ENCODE results near the gene TMEM214. TPM values are rescaled to one million over a fixed set of nuclear protein-coding genes. Genes with fewer than 3 reads are reported as not detected.
"Not testable (repeated sequence)": the region's sequence is repeated elsewhere in the genome, so short reads cannot be mapped to it uniquely, and the experiment has no call there.

TMEM214 gene
- total and polyA plus RNA-seq, 4 donors: 18.2 to 60.3 (median 40.1) TPM

DNA sequence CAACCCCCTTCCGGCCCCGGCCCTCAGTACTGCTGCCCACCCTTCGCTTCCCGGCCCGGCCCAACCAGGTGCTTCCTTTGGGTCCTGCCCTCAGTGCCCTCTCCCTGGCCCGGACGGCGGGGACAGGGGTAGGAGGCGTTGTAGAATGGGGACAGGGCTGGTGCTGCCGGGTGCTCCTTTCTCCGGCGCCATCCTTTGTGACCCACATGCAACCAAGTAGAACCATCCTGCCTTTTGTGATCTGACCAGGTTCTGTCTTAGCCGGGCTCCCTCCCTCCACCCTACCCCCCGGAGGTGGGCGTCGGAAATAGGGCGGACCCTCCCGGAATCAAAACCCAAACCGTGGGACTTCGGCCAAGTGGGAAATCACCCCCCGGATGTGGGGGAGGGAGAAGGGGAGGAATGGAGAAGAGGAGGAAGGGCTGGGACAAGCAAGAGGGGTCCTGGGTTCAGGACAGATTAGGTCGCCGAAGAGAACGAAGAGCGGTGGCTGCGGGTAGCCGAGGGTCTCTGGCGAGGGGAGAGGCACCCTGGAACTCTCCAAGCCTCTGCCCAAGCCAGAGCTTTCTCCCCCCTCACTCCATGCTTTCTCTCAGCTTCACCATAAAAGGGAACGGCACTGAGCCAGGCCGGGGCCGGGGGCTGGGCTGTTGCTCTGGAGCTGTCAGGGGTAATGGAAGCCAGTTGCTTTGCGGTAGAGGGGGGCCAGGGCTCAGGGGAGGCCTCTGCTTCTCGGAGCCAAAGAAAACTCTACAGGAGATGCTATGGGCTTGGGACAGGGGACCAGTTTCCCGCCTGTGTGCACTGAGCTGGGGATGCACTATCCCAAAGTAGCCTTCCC is 39.4 kb downstream of the TMEM214 start:
- peak overlapping the region; percentile 83 for H3K4me3 ChIP-seq (ENCODE audit: low read depth, low read length)

DNA sequence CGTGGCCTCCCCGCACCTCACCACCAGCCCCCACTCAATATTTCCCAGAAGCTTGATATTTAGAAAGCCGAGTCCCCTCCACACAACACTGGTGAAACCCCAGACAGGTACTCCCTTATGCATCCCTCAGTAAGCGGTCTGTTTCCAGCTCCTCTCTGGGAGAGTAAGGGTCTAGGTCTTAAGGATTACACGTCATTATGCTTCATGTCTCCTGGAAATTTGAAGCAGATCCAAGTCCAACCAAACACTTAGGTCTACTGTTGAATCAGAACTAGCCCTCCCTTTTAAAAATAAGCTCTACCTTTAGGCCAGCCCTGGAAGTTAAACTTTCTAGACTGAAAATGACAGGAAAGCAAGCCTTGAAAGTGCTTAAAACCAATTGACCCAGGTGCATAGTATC is 40.2 kb downstream of the TMEM214 start:
- H3K4me3 ChIP-seq (ENCODE audit: low read depth, low read length): no peak overlapping the region
- peak in 1 of 6 donors; percentile 20 for DNase-seq (ENCODE audit: low read depth in 4 of 6, low spot score in 6 of 6)

More for the DNA sequence above, 39.4 kb downstream of the TMEM214 start:
- peaks cover 28% of the 10 kb centered on the region for H3K4me1 ChIP-seq (ENCODE audit: control insufficient read depth, insufficient read depth, low read length)
- peak in 3 of 6 donors; percentile 57 to 89 (median 83) for DNase-seq (ENCODE audit: low read depth in 4 of 6, low spot score in 6 of 6)
- H3K27ac ChIP-seq (ENCODE audit: low read depth, low read length): peak overlapping the region; percentile 96
- 1% methylated on average over 20 of the region's 34 CpGs for WGBS (ENCODE audit: insufficient coverage)
- H3K9me3 ChIP-seq (ENCODE audit: control insufficient read depth, insufficient read depth, low read length): no peaks in the 10 kb centered on the region
- peaks cover 26% of the 10 kb centered on the region for H3K36me3 ChIP-seq (ENCODE audit: control insufficient read depth, insufficient read depth, low read length)
- no peaks in the 10 kb centered on the region for H3K27me3 ChIP-seq (ENCODE audit: control insufficient read depth, insufficient read depth, low read length)

DNA sequence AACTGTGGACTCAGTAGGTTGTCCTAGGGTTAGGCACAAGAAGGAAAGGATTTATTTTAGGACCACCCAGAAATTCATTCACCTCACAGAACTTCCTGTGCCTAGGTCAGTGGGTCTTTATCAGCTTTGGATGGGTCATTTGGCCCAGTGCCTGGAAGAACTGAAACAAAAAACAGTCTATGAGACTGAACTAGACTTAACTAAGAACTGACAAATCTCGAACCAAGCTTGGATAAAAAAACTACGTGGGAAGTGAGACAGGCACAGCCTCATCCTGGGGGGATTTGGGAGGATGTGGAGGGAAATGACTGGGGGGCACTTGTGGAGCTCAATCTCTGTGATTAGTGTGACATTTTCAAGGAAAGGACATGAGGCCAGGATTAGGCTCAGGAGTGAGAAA is 41.0 kb downstream of the TMEM214 start:
- Histone ChIP-seq H3K27me3 (ENCODE audit: control insufficient read depth, insufficient read depth, low read length) (peaks cover 2% of the 10 kb centered on the region), H3K27ac (ENCODE audit: low read depth, low read length) (no peak overlapping the region), H3K9me3 (ENCODE audit: control insufficient read depth, insufficient read depth, low read length) (no peaks in the 10 kb centered on the region), H3K4me1 (ENCODE audit: control insufficient read depth, insufficient read depth, low read length) (peaks cover 34% of the 10 kb centered on the region), H3K36me3 (ENCODE audit: control insufficient read depth, insufficient read depth, low read length) (peaks cover 14% of the 10 kb centered on the region), H3K4me3 (ENCODE audit: low read depth, low read length) (no peak overlapping the region)
- DNase-seq (ENCODE audit: low read depth in 4 of 6, low spot score in 6 of 6): no peak
- 57% methylated on average over 1 of the region's 2 CpGs for WGBS (ENCODE audit: insufficient coverage)

More for the DNA sequence above, 40.2 kb downstream of the TMEM214 start:
- H3K9me3 ChIP-seq (ENCODE audit: control insufficient read depth, insufficient read depth, low read length): no peaks in the 10 kb centered on the region
- peaks cover 21% of the 10 kb centered on the region for H3K36me3 ChIP-seq (ENCODE audit: control insufficient read depth, insufficient read depth, low read length)
- peaks cover 28% of the 10 kb centered on the region for H3K4me1 ChIP-seq (ENCODE audit: control insufficient read depth, insufficient read depth, low read length)
- H3K27me3 ChIP-seq (ENCODE audit: control insufficient read depth, insufficient read depth, low read length): no peaks in the 10 kb centered on the region
- peak overlapping the region; percentile 96 for H3K27ac ChIP-seq (ENCODE audit: low read depth, low read length)
- WGBS (ENCODE audit: insufficient coverage): 25% methylated on average over 3 of the region's 5 CpGs

DNA sequence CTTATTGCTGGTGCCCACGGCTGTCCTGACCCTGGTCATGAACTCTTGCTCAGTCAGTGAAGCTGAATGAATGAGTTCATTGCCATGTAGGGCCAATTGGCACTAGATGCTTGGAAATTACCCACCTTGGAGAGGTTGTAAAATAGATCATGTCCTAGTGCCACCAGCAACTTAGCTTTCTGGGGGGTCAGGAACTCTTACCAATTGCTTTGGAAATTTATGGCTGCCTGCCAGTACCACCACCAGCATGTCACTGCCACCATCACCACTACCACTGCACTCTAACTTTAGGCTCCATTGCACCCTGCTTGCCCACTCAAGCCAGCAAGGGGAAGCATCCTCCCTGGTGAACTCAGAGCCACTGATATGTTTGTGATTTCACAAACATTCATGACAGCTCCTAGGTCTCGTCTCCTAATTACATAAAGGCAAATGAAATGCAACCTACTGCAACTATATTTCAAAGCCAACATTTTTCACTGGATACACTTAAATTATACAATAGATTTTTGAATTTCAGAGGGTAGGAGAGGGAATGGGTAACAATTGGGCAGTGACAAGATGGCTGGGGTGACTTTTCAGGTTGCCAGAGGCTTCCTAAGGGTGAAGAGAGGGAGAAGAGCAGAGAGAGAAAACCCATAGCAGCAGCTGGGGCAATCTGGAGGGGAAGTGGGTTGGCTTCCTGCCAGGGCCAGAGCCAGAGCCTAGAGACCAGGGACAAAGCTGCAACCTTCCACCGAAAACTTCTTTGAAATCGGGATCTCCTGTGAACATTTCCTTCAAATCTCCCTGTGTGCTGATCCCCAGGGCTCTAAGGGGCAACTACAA is 42.2 kb downstream of the TMEM214 start:
- H3K9me3 ChIP-seq (ENCODE audit: control insufficient read depth, insufficient read depth, low read length): no peaks in the 10 kb centered on the region
- peaks cover 2% of the 10 kb centered on the region for H3K36me3 ChIP-seq (ENCODE audit: control insufficient read depth, insufficient read depth, low read length)
- 60% methylated on average over 3 of the region's 4 CpGs for WGBS (ENCODE audit: insufficient coverage)
- DNase-seq (ENCODE audit: low read depth in 4 of 6, low spot score in 6 of 6): no peak
- H3K4me3 ChIP-seq (ENCODE audit: low read depth, low read length): no peak overlapping the region
- peaks cover 2% of the 10 kb centered on the region for H3K27me3 ChIP-seq (ENCODE audit: control insufficient read depth, insufficient read depth, low read length)
- peaks cover 38% of the 10 kb centered on the region for H3K4me1 ChIP-seq (ENCODE audit: control insufficient read depth, insufficient read depth, low read length)
- no peak overlapping the region for H3K27ac ChIP-seq (ENCODE audit: low read depth, low read length)

DNA sequence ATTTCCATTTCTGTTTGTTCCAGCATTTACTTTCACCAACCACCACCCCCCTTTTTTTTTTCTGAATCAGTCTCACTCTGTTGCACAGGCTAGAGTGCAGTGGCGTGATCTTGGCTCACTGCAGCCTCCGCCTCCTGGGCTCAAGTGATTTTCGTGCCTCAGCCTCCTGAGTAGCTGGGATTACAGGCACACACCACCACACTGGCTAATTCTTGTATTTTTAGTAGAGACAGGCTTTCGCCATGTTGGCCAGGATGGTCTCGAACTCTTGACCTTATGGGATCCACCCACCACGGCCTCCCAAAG is 42.8 kb downstream of the TMEM214 start:
- H3K27me3 ChIP-seq (ENCODE audit: control insufficient read depth, insufficient read depth, low read length); H3K9me3 ChIP-seq (ENCODE audit: control insufficient read depth, insufficient read depth, low read length); DNase-seq (ENCODE audit: low read depth in 4 of 6, low spot score in 6 of 6); H3K4me3 ChIP-seq (ENCODE audit: low read depth, low read length); H3K27ac ChIP-seq (ENCODE audit: low read depth, low read length); H3K36me3 ChIP-seq (ENCODE audit: control insufficient read depth, insufficient read depth, low read length): not testable (repeated sequence)
- WGBS (ENCODE audit: insufficient coverage): 100% methylated on average over 1 of the region's 6 CpGs
- H3K4me1 ChIP-seq (ENCODE audit: control insufficient read depth, insufficient read depth, low read length): peaks cover 39% of the 10 kb centered on the region

DNA sequence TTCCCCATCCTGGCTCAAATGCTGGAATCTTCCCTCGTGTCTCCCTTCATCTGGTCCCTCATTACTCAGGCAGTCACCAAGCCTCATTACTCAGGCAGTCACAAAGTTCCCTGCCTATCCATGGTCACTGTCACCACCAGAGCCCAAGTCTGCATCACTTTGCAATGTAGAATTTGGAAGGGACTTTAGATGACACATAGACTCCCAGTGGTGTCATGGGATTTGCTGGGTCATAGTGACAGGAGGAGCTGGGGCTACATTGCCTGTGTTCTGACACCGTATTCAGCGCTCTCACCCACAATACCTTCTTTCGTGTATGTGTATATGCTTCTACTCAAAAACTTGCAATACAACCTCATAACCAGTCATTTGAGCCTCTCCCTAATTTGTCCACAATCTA is 43.6 kb downstream of the TMEM214 start:
- 88% methylated on average over 4 of the region's 4 CpGs for WGBS (ENCODE audit: insufficient coverage)
- Histone ChIP-seq H3K9me3 (ENCODE audit: control insufficient read depth, insufficient read depth, low read length) (no peaks in the 10 kb centered on the region), H3K36me3 (ENCODE audit: control insufficient read depth, insufficient read depth, low read length) (no peaks in the 10 kb centered on the region), H3K4me1 (ENCODE audit: control insufficient read depth, insufficient read depth, low read length) (peaks cover 47% of the 10 kb centered on the region), H3K27ac (ENCODE audit: low read depth, low read length) (no peak overlapping the region), H3K27me3 (ENCODE audit: control insufficient read depth, insufficient read depth, low read length) (peaks cover 2% of the 10 kb centered on the region), H3K4me3 (ENCODE audit: low read depth, low read length) (no peak overlapping the region)
- no peak for DNase-seq (ENCODE audit: low read depth in 4 of 6, low spot score in 6 of 6)

DNA sequence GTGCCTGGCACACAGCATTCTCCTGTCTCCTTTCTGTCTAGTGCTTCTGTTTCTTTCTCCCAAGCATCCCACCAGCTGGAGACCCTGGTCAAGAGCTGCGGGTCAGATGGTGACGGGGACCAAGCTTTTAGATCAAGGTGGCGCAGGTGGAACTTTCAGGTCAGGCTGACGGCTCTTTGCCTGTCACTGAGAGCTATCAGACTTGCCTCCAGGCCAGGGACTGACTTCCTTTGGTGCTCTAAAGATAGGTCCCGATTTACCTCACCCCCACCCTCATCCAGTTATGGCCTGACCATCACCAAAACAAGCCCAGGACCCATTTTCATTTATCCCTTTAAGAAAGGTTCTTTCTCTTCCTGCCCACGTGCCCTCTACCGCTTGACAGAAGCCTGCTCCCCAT is 44.5 kb downstream of the TMEM214 start:
- Histone ChIP-seq H3K4me3 (ENCODE audit: low read depth, low read length) (no peak overlapping the region), H3K27ac (ENCODE audit: low read depth, low read length) (no peak overlapping the region), H3K4me1 (ENCODE audit: control insufficient read depth, insufficient read depth, low read length) (peaks cover 52% of the 10 kb centered on the region), H3K36me3 (ENCODE audit: control insufficient read depth, insufficient read depth, low read length) (peaks cover 4% of the 10 kb centered on the region), H3K9me3 (ENCODE audit: control insufficient read depth, insufficient read depth, low read length) (no peaks in the 10 kb centered on the region), H3K27me3 (ENCODE audit: control insufficient read depth, insufficient read depth, low read length) (peaks cover 2% of the 10 kb centered on the region)
- DNase-seq (ENCODE audit: low read depth in 4 of 6, low spot score in 6 of 6): no peak
- WGBS (ENCODE audit: insufficient coverage): 86% methylated on average over 7 of the region's 7 CpGs

DNA sequence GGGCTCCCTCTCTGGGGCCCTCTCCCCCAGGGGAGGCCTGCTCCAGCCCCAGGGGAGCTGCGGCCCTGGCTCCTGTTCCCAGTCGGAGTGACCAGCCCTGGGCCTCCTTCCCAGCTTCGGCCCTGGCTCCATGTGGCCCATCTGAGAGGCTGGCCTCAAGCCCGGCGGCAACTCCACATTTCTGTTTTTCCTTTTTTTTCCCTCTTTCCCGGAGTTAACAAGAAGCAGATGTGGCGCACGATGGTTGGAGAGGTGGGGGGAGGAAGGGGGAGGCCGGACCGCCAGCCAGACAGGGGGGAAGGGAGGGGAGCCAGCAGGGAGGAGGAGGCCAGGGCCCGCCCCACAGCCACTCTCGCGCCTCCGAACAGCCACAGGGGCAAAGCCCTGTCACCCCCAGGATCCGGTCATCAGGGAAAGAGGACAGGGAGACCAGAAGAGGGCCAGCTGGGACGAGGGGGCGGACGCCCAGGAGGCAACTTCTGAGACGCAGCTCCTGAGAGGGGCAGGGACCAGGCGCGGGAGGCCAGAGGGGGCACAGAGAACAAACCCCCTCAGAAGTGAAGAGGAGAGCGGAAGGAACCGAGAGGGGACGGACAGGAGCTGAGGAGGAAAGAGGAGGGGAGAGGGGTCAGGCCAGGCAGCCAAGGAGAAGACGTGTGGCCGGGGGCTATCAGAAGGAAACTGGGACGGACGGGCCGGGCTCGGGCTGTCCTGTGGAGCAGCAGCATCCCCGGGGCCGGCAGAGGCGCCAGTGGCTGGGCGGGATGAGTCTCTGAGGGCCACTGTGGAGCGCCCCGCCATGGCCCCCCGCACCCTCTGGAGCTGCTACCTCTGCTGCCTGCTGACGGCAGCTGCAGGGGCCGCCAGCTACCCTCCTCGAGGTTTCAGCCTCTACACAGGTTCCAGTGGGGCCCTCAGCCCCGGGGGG is 45.8 kb downstream of the TMEM214 start, which contains the start of gene EMILIN1:
EMILIN1 (plus strand) TSS at position 349 of the 928 bp plus-strand sequence; CDS start at position 800, 451 bp downstream.
- DNase-seq (ENCODE audit: low read depth in 4 of 6, low spot score in 6 of 6): peak in 2 of 6 donors; percentile 31 to 90
- 30% methylated on average over 35 of the region's 41 CpGs for WGBS (ENCODE audit: insufficient coverage)
- Histone ChIP-seq H3K27me3 (ENCODE audit: control insufficient read depth, insufficient read depth, low read length) (peaks cover 2% of the 10 kb centered on the region), H3K4me3 (ENCODE audit: low read depth, low read length) (peak within 1 kb of the TSS; percentile 48), H3K9me3 (ENCODE audit: control insufficient read depth, insufficient read depth, low read length) (no peaks in the 10 kb centered on the region), H3K27ac (ENCODE audit: low read depth, low read length) (peak within 1 kb of the TSS; percentile 84), H3K36me3 (ENCODE audit: control insufficient read depth, insufficient read depth, low read length) (peaks cover 16% of the 10 kb centered on the region), H3K4me1 (ENCODE audit: control insufficient read depth, insufficient read depth, low read length) (peaks cover 46% of the 10 kb centered on the region)
